GM19397 (cell line): ENCODE data around the gene P3H4.

ENCODE experiments used
- ATAC-seq: cut with Tn5 transposase; IDR thresholded peaks from one replicate; pipeline ENCODE4 v1.9.1; 2021; ENCODE audit warnings: mild to moderate bottlenecking, moderate library complexity; ENCODE audit not compliant: unreplicated experiment

Gene P3H4

GRCh38 chr17:41772586-41773189 is 39.1 kb downstream of the P3H4 start:
- ATAC-seq, result no peak

GRCh38 chr17:41772218-41772585 is 39.5 kb downstream of the P3H4 start:
- ATAC-seq, result no peak

- ATAC-seq, result no peak
Measured at GRCh38 chr17:41771389-41772206, 40.2 kb downstream of the P3H4 start.

GRCh38 chr17:41769985-41770384 is 41.8 kb downstream of the P3H4 start:
- no peak for ATAC-seq

- ATAC-seq, result no peak
Measured at GRCh38 chr17:41769346-41769862, 42.3 kb downstream of the P3H4 start.

GRCh38 chr17:41768682-41769288 is 43.0 kb downstream of the P3H4 start:
- no peak for ATAC-seq

- ATAC-seq, result no peak
Measured at GRCh38 chr17:41767324-41768042, 44.3 kb downstream of the P3H4 start.

- ATAC-seq, result no peak
Measured at GRCh38 chr17:41766135-41766534, 45.6 kb downstream of the P3H4 start.

GRCh38 chr17:41763327-41763726 is 48.4 kb downstream of the P3H4 start:
- ATAC-seq, result no peak

GRCh38 chr17:41762841-41763240 is 48.9 kb downstream of the P3H4 start:
- ATAC-seq, result no peak

- no peak for ATAC-seq
Measured at GRCh38 chr17:41762391-41762790, 49.4 kb downstream of the P3H4 start.

- no peak for ATAC-seq
Measured at GRCh38 chr17:41760878-41761277, 50.9 kb downstream of the P3H4 start.

- ATAC-seq, result no peak
Measured at GRCh38 chr17:41758601-41759000, 53.1 kb downstream of the P3H4 start.

GRCh38 chr17:41754066-41754465 is 57.7 kb downstream of the P3H4 start:
- ATAC-seq, result no peak
